ENCODE data around the gene PEDS1. TPM values are rescaled to one million over a fixed set of nuclear protein-coding genes. Genes with fewer than 3 reads are reported as not detected.

Gene PEDS1
- total and polyA plus RNA-seq, 2 of the 8 experiments (the other 6 are each of a cell fraction or from before 2014, with no cell fraction given): 28.9 to 75.9 TPM

DNA sequence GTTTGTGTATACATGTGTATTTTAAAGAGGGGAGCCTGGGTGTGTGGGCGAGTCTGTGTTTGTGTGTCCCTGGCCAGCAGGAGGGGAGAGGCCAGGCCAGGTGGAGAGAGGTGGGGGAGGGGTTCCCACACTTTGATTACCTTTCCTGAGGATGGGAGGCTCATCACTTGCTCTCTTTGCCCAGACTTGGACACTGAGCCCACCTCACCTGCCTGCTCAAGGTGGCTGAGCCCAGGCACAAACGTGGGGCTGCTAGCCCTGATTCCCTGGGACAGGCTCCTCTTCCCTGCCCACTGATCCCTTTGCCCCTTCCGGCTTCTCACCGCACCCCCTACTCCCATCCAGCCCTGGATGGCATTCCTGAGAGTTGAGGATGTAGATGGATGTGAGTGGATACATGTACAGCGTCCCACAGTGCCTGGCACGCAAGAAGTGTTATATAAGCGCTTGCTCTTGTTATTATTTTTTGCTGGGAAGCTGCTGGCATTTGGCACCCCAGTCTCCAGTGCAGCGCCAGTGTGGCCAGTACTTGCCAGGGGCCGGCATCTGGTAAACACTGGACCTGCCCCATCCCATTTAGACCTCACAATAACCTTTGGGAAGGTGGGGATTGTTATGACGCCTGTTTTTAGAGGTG, 39.8 kb upstream of the PEDS1 start:
- H2BK20ac ChIP-seq (ENCODE audit: low read length): no peak overlapping the region
- CTCF ChIA-PET (ENCODE audit: partially characterized antibody): interaction anchor here (1.0 to 1.4 kb wide), 3 partner anchors 22 to 275 kb away, joined by 3 to 6 read pairs (median 3); no protein-coding TSS in a partner anchor
- peak overlapping the region; percentile 96 for H2AK5ac ChIP-seq (ENCODE audit: low read depth, low read length)
- peak overlapping the region; percentile 55 for H2BK5ac ChIP-seq (ENCODE audit: low read depth, low read length)
- no peak overlapping the region for H3K23ac ChIP-seq (ENCODE audit: insufficient read length)
- H2AFZ ChIP-seq (ENCODE audit: low read length): no peak overlapping the region
- no peak overlapping the region for H4K8ac ChIP-seq (ENCODE audit: extremely low read depth, insufficient read depth, low read length)
- no peak overlapping the region for H3K4ac ChIP-seq (replicated peaks; ENCODE audit: insufficient read length, low read depth, low read length)
- peak overlapping the region in 1 of 4 experiments; percentile 86; a peak in 1 of 7 replicates for H3K9ac ChIP-seq (replicated peaks in 1 of 4; ENCODE audit: extremely low read depth in 1 of 4, low read depth in 3 of 4, low read length in 3 of 4)
- H3K23me2 ChIP-seq (ENCODE audit: low read depth, low read length): peaks cover 5% of the 10 kb centered on the region; the same call in 1 of the 2 replicates
- H3K4me2 ChIP-seq (ENCODE audit: insufficient read depth in 1 of 2, low read depth in 2 of 2, low read length in 2 of 2): peak overlapping the region; percentile 68 to 96
- POLR2A ChIA-PET (ENCODE audit: partially characterized antibody): interaction anchor here (0.9 to 1.8 kb wide), 7 partner anchors 9 to 281 kb away, joined by 3 to 6 read pairs (median 3); no protein-coding TSS in a partner anchor
- H3K14ac ChIP-seq (ENCODE audit: insufficient read length): no peak overlapping the region
- peak overlapping the region; percentile 26 for H4K91ac ChIP-seq (replicated peaks; ENCODE audit: insufficient read length, low read length)
- no peak overlapping the region for H4K5ac ChIP-seq (ENCODE audit: insufficient read length, low read depth, low read length)
- H3K4me1 ChIP-seq (replicated peaks in 1 of 4; ENCODE audit: control insufficient read depth in 3 of 4, insufficient read depth in 4 of 4, low read length in 3 of 4): peaks cover 0 to 29% (median 23%) of the 10 kb centered on the region in 4 experiments; a peak in 6 of 7 replicates
- H3K9me3 ChIP-seq (ENCODE audit: insufficient read depth in 2 of 2, low read depth in 1 of 2, low read length in 1 of 2): no peaks in the 10 kb centered on the region
- H3K18ac ChIP-seq (ENCODE audit: extremely low read depth, low read length): peak overlapping the region; percentile 56
- peak overlapping the region; percentile 89 for H2BK12ac ChIP-seq (ENCODE audit: low read depth, low read length)
- H3K36me3 ChIP-seq (ENCODE audit: control insufficient read depth in 2 of 4, insufficient read depth in 4 of 4, low read length in 3 of 4): no peaks in the 10 kb centered on the region; a peak in 1 of 8 replicates
- DNase-seq (ENCODE audit: low read depth in 1 of 2, low spot score in 2 of 2) (no peak), FAIRE-seq (no peak)
- H3K27ac ChIP-seq (ENCODE audit: low read depth, low read length): no peak overlapping the region
- H3K56ac ChIP-seq (replicated peaks; ENCODE audit: insufficient read length, low read depth, low read length): no peak overlapping the region
- H2BK120ac ChIP-seq (replicated peaks; ENCODE audit: low read depth, low read length): no peak overlapping the region
- H3K79me2 ChIP-seq (ENCODE audit: control insufficient read depth in 1 of 2, insufficient read depth in 2 of 2, low read length in 2 of 2): peaks cover 0 to 20% of the 10 kb centered on the region in 2 experiments; a peak in 2 of 4 replicates
- peaks cover 2 to 4% of the 10 kb centered on the region in 2 experiments for H4K20me1 ChIP-seq (replicated peaks in 1 of 2; ENCODE audit: control insufficient read depth in 1 of 2, insufficient read depth in 2 of 2, low read length in 2 of 2)
- WGBS, 2 experiments (ENCODE audit: extremely low coverage in 1 of 2, insufficient coverage in 1 of 2, insufficient read length in 1 of 2, insufficient replicate concordance in 2 of 2, low coverage in 1 of 2, low lambda C conversion rate in 2 of 2, missing lambda C conversion rate in 1 of 2): 78% methylated on average over 10 of the region's 10 CpGs; no CpG with 5 or more reads in 1 of the 2 experiments
- no peak overlapping the region; the same call in 1 of the 2 replicates for H2BK15ac ChIP-seq (ENCODE audit: low read length)
- H3K79me1 ChIP-seq (ENCODE audit: low read depth, low read length): peaks cover 4% of the 10 kb centered on the region
- peak overlapping the region; percentile 78 to 95 (median 82) for H3K4me3 ChIP-seq (ENCODE audit: extremely low read depth in 1 of 4, insufficient read depth in 2 of 4, low read depth in 3 of 4, low read length in 4 of 4)
- H3K27me3 ChIP-seq (replicated peaks in 1 of 4; ENCODE audit: control insufficient read depth in 3 of 4, extremely low read depth in 1 of 4, insufficient read depth in 3 of 4, low read length in 3 of 4): no peaks in the 10 kb centered on the region
- TF ChIP-seq TAF1 (IDR thresholded peaks at IDR 0.05; ENCODE audit: low read depth, low read length) (no peak), GABPA (IDR thresholded peaks at IDR 0.05; ENCODE audit: borderline replicate concordance, insufficient read depth, low read length) (no peak)
